Measurements from ENCODE around the gene FAM83C. TPM values are rescaled to one million over a fixed set of nuclear protein-coding genes. Genes with fewer than 3 reads are reported as not detected.
A peak's percentile ranks its signal among the peaks of the same experiment; 100 is the strongest.

The FAM83C gene
- total and polyA plus RNA-seq, 9 of the 15 experiments (the other 6 are each of a cell fraction or from before 2014, with no cell fraction given), result not detected

DNA sequence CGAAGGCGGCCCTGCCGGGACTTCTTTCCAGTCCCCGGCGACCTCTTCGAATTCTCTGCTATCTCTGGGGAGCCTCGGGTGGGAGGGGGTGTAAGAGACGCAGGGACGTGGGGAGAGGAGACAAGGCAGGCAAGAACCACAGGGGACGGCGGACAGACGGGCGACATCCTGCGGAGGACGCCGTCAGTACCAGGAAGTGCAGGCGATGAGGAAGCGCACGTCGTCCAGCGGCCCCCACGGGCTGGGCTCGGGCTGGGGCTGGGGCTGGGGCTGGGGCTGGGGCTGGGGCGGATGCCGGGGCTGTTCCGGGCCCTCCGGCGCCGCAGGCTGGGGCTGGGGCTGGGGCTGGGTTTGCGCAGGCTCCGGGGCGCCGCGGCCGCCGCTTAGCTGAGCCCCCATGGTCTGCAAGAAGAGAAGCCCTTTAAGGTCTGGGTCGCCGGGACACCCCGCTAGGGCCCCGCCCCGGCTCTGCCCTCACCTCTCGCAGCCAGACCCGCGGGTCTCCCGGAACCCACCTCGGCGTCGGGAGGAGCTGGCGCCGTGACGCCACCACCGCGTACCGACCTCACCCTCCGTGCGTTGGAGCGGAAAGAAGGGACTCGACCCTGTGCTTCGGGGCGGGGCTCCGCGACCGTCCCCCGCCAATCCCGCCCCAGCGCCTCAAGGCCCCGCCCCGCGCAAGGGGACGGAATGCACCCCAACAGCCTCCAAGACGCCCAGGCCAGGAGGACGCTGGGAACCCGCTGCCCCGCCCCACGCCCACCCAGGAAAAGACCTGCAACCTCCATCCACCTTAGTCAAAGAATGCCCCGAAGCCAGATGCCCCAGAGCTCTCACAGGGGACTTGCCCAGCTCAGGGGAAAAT is 14.5 kb downstream of the FAM83C start, which contains the start of gene MMP24OS (continued):
- TF ChIP-seq ZNF384 (IDR thresholded peaks at IDR 0.05; ENCODE audit: low read depth, low read length), result no peak
- TF ChIP-seq ZC3H4 (CRISPR knock-in tag; IDR thresholded peaks at IDR 0.05; ENCODE audit: borderline replicate concordance), result no peak
- no peak for TF ChIP-seq SNRNP70 (optimal IDR thresholded peaks at IDR 0.05; ENCODE audit: low read depth, low read length)
- TF ChIP-seq FOXA1 (IDR thresholded peaks at IDR 0.05; ENCODE audit: borderline replicate concordance), result no peak
- no peak for TF ChIP-seq ZNF75A (CRISPR knock-in tag; IDR thresholded peaks at IDR 0.05)
- TF ChIP-seq, protein P1, sequence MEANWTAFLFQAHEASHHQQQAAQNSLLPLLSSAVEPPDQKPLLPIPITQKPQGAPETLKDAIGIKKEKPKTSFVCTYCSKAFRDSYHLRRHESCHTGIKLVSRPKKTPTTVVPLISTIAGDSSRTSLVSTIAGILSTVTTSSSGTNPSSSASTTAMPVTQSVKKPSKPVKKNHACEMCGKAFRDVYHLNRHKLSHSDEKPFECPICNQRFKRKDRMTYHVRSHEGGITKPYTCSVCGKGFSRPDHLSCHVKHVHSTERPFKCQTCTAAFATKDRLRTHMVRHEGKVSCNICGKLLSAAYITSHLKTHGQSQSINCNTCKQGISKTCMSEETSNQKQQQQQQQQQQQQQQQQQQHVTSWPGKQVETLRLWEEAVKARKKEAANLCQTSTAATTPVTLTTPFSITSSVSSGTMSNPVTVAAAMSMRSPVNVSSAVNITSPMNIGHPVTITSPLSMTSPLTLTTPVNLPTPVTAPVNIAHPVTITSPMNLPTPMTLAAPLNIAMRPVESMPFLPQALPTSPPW (CRISPR knock-in tag; IDR thresholded peaks at IDR 0.05), result 0 out of 2 replicates have a peak, but pooled peaks have one; percentile 23
- TF ChIP-seq MCM5 (IDR thresholded peaks at IDR 0.05; ENCODE audit: low read depth), result no peak
- TF ChIP-seq ATF7 (IDR thresholded peaks at IDR 0.05), result peak; percentile 32; the same call in 1 of the 2 replicates
- TF ChIP-seq SMARCB1 (IDR thresholded peaks at IDR 0.05; ENCODE audit: insufficient read length, low read depth), result no peak
- no peak for TF ChIP-seq ZNF586 (CRISPR knock-in tag; conservative IDR thresholded peaks at IDR 0.05)
- TF ChIP-seq, protein P2, sequence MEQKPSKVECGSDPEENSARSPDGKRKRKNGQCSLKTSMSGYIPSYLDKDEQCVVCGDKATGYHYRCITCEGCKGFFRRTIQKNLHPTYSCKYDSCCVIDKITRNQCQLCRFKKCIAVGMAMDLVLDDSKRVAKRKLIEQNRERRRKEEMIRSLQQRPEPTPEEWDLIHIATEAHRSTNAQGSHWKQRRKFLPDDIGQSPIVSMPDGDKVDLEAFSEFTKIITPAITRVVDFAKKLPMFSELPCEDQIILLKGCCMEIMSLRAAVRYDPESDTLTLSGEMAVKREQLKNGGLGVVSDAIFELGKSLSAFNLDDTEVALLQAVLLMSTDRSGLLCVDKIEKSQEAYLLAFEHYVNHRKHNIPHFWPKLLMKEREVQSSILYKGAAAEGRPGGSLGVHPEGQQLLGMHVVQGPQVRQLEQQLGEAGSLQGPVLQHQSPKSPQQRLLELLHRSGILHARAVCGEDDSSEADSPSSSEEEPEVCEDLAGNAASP (IDR thresholded peaks at IDR 0.05), result no peak
- TF ChIP-seq ZNF431 (CRISPR knock-in tag; IDR thresholded peaks at IDR 0.05), result peak; percentile 44; the same call in 1 of the 2 replicates
- peak; percentile 64 for TF ChIP-seq CXXC5 (CRISPR knock-in tag; IDR thresholded peaks at IDR 0.05)
- no peak for TF ChIP-seq PHTF2 (CRISPR knock-in tag; IDR thresholded peaks at IDR 0.05)
- TF ChIP-seq, protein P3, sequence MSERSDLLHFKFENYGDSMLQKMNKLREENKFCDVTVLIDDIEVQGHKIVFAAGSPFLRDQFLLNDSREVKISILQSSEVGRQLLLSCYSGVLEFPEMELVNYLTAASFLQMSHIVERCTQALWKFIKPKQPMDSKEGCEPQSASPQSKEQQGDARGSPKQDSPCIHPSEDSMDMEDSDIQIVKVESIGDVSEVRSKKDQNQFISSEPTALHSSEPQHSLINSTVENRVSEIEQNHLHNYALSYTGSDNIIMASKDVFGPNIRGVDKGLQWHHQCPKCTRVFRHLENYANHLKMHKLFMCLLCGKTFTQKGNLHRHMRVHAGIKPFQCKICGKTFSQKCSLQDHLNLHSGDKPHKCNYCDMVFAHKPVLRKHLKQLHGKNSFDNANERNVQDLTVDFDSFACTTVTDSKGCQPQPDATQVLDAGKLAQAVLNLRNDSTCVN (CRISPR knock-in tag; IDR thresholded peaks at IDR 0.05), result no peak
- TF ChIP-seq, protein P4, sequence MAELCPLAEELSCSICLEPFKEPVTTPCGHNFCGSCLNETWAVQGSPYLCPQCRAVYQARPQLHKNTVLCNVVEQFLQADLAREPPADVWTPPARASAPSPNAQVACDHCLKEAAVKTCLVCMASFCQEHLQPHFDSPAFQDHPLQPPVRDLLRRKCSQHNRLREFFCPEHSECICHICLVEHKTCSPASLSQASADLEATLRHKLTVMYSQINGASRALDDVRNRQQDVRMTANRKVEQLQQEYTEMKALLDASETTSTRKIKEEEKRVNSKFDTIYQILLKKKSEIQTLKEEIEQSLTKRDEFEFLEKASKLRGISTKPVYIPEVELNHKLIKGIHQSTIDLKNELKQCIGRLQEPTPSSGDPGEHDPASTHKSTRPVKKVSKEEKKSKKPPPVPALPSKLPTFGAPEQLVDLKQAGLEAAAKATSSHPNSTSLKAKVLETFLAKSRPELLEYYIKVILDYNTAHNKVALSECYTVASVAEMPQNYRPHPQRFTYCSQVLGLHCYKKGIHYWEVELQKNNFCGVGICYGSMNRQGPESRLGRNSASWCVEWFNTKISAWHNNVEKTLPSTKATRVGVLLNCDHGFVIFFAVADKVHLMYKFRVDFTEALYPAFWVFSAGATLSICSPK (IDR thresholded peaks at IDR 0.05; ENCODE audit: borderline replicate concordance), result no peak
- no peak for TF ChIP-seq CBX8 (IDR thresholded peaks at IDR 0.05; ENCODE audit: borderline replicate concordance, extremely low read depth, low read depth, low read length, poor library complexity, severe bottlenecking)
- no peak for TF ChIP-seq RHOXF2B (CRISPR knock-in tag; conservative IDR thresholded peaks at IDR 0.05)
- TF ChIP-seq, protein P5, sequence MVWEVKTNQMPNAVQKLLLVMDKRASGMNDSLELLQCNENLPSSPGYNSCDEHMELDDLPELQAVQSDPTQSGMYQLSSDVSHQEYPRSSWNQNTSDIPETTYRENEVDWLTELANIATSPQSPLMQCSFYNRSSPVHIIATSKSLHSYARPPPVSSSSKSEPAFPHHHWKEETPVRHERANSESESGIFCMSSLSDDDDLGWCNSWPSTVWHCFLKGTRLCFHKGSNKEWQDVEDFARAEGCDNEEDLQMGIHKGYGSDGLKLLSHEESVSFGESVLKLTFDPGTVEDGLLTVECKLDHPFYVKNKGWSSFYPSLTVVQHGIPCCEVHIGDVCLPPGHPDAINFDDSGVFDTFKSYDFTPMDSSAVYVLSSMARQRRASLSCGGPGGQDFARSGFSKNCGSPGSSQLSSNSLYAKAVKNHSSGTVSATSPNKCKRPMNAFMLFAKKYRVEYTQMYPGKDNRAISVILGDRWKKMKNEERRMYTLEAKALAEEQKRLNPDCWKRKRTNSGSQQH (CRISPR knock-in tag; IDR thresholded peaks at IDR 0.05), result no peak
- TF ChIP-seq EGR1 (conservative IDR thresholded peaks at IDR 0.05), result peak; percentile 28; the same call in 1 of the 2 replicates
- no peak for TF ChIP-seq ADNP (tag; IDR thresholded peaks at IDR 0.05)
